ENCODE data around the gene SP140L. TPM values are rescaled to one million over a fixed set of nuclear protein-coding genes. Genes with fewer than 3 reads are reported as not detected.

SP140L gene
- total and polyA plus RNA-seq, 10 of the 15 experiments (the other 5 are each of a cell fraction or from before 2014, with no cell fraction given) = 4.7 to 28.6 (median 15.0) TPM

DNA sequence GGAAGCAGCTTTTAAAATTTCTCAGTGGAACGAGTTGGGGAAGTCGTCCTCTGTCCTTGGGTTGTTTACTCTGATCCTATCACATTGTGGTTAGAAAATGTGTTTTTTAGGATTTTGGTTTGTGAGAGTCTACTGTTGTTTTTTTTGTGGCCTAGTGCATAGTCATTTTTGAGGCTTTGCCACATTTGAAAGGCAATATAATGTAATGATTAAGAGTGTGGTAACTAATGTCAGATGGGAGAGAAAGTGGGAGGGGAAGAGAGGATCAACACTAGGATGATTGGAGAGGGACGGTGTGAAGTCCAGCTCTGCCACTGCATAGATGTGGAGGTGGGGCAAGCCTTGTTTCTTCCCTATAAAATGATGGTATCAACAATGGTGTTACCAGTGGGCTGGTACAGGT lies 8.5 kb downstream of the SP140L start (continued):
- TF ChIP-seq, protein P1, sequence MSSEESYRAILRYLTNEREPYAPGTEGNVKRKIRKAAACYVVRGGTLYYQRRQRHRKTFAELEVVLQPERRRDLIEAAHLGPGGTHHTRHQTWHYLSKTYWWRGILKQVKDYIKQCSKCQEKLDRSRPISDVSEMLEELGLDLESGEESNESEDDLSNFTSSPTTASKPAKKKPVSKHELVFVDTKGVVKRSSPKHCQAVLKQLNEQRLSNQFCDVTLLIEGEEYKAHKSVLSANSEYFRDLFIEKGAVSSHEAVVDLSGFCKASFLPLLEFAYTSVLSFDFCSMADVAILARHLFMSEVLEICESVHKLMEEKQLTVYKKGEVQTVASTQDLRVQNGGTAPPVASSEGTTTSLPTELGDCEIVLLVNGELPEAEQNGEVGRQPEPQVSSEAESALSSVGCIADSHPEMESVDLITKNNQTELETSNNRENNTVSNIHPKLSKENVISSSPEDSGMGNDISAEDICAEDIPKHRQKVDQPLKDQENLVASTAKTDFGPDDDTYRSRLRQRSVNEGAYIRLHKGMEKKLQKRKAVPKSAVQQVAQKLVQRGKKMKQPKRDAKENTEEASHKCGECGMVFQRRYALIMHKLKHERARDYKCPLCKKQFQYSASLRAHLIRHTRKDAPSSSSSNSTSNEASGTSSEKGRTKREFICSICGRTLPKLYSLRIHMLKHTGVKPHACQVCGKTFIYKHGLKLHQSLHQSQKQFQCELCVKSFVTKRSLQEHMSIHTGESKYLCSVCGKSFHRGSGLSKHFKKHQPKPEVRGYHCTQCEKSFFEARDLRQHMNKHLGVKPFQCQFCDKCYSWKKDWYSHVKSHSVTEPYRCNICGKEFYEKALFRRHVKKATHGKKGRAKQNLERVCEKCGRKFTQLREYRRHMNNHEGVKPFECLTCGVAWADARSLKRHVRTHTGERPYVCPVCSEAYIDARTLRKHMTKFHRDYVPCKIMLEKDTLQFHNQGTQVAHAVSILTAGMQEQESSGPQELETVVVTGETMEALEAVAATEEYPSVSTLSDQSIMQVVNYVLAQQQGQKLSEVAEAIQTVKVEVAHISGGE (CRISPR knock-in tag; IDR thresholded peaks at IDR 0.05) = no peak
- TF ChIP-seq, protein P2, sequence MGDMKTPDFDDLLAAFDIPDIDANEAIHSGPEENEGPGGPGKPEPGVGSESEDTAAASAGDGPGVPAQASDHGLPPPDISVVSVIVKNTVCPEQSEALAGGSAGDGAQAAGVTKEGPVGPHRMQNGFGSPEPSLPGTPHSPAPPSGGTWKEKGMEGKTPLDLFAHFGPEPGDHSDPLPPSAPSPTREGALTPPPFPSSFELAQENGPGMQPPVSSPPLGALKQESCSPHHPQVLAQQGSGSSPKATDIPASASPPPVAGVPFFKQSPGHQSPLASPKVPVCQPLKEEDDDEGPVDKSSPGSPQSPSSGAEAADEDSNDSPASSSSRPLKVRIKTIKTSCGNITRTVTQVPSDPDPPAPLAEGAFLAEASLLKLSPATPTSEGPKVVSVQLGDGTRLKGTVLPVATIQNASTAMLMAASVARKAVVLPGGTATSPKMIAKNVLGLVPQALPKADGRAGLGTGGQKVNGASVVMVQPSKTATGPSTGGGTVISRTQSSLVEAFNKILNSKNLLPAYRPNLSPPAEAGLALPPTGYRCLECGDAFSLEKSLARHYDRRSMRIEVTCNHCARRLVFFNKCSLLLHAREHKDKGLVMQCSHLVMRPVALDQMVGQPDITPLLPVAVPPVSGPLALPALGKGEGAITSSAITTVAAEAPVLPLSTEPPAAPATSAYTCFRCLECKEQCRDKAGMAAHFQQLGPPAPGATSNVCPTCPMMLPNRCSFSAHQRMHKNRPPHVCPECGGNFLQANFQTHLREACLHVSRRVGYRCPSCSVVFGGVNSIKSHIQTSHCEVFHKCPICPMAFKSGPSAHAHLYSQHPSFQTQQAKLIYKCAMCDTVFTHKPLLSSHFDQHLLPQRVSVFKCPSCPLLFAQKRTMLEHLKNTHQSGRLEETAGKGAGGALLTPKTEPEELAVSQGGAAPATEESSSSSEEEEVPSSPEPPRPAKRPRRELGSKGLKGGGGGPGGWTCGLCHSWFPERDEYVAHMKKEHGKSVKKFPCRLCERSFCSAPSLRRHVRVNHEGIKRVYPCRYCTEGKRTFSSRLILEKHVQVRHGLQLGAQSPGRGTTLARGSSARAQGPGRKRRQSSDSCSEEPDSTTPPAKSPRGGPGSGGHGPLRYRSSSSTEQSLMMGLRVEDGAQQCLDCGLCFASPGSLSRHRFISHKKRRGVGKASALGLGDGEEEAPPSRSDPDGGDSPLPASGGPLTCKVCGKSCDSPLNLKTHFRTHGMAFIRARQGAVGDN (IDR thresholded peaks at IDR 0.05) = no peak
- TF ChIP-seq SREBF2 (IDR thresholded peaks at IDR 0.05; ENCODE audit: low read length) = no peak
- TF ChIP-seq RB1 (IDR thresholded peaks at IDR 0.05; ENCODE audit: borderline replicate concordance) = no peak
- TF ChIP-seq, protein P3, sequence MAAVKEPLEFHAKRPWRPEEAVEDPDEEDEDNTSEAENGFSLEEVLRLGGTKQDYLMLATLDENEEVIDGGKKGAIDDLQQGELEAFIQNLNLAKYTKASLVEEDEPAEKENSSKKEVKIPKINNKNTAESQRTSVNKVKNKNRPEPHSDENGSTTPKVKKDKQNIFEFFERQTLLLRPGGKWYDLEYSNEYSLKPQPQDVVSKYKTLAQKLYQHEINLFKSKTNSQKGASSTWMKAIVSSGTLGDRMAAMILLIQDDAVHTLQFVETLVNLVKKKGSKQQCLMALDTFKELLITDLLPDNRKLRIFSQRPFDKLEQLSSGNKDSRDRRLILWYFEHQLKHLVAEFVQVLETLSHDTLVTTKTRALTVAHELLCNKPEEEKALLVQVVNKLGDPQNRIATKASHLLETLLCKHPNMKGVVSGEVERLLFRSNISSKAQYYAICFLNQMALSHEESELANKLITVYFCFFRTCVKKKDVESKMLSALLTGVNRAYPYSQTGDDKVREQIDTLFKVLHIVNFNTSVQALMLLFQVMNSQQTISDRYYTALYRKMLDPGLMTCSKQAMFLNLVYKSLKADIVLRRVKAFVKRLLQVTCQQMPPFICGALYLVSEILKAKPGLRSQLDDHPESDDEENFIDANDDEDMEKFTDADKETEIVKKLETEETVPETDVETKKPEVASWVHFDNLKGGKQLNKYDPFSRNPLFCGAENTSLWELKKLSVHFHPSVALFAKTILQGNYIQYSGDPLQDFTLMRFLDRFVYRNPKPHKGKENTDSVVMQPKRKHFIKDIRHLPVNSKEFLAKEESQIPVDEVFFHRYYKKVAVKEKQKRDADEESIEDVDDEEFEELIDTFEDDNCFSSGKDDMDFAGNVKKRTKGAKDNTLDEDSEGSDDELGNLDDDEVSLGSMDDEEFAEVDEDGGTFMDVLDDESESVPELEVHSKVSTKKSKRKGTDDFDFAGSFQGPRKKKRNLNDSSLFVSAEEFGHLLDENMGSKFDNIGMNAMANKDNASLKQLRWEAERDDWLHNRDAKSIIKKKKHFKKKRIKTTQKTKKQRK (IDR thresholded peaks at IDR 0.05; ENCODE audit: low read depth, low read length) = no peak
- no peak for TF ChIP-seq SUPT20H (IDR thresholded peaks at IDR 0.05; ENCODE audit: borderline replicate concordance, control insufficient read depth, low read depth, low read length)
- TF ChIP-seq, protein P4, sequence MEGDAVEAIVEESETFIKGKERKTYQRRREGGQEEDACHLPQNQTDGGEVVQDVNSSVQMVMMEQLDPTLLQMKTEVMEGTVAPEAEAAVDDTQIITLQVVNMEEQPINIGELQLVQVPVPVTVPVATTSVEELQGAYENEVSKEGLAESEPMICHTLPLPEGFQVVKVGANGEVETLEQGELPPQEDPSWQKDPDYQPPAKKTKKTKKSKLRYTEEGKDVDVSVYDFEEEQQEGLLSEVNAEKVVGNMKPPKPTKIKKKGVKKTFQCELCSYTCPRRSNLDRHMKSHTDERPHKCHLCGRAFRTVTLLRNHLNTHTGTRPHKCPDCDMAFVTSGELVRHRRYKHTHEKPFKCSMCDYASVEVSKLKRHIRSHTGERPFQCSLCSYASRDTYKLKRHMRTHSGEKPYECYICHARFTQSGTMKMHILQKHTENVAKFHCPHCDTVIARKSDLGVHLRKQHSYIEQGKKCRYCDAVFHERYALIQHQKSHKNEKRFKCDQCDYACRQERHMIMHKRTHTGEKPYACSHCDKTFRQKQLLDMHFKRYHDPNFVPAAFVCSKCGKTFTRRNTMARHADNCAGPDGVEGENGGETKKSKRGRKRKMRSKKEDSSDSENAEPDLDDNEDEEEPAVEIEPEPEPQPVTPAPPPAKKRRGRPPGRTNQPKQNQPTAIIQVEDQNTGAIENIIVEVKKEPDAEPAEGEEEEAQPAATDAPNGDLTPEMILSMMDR (IDR thresholded peaks at IDR 0.05 in 2 of 3, conservative IDR thresholded peaks at IDR 0.05 in 1 of 3; ENCODE audit: control insufficient read depth in 2 of 3, extremely low read depth in 1 of 3, insufficient read depth in 1 of 3, low read depth in 3 of 3, low read length in 3 of 3) = no peak

Data from GM12878 (cell line).